Measurements from ENCODE around the gene PRAMEF17. TPM values are rescaled to one million over a fixed set of nuclear protein-coding genes. Genes with fewer than 3 reads are reported as not detected.
"Not testable (repeated sequence)": the region's sequence is repeated elsewhere in the genome, so short reads cannot be mapped to it uniquely, and the experiment has no call there.

The PRAMEF17 gene
- total RNA-seq, result not detected in 2 replicates
- polyA plus RNA-seq, result not detected in 2 replicates
- not detected in 2 replicates for polyA plus RNA-seq (2011; cell fraction: cytosol; rRNA removed)
- polyA plus RNA-seq (2011; cell fraction: nucleus; rRNA removed), result not detected in 2 replicates
- polyA plus RNA-seq (2012), result not detected in 2 replicates
- polyA minus RNA-seq, result not detected in 2 replicates
- polyA minus RNA-seq (2011; cell fraction: cytosol; rRNA and poly(A)+ RNA removed), result not detected
- polyA minus RNA-seq (2011; cell fraction: nucleus; rRNA and poly(A)+ RNA removed), result not detected in 2 replicates
- Bru-seq, nascent RNA, result not detected
- not detected for BruChase-seq, experiment 1, labeled RNA remaining after a 6-hour chase
- BruChase-seq, experiment 2, labeled RNA remaining after a 2-hour chase, result not detected
- long read RNA-seq, result 0 reads

DNA sequence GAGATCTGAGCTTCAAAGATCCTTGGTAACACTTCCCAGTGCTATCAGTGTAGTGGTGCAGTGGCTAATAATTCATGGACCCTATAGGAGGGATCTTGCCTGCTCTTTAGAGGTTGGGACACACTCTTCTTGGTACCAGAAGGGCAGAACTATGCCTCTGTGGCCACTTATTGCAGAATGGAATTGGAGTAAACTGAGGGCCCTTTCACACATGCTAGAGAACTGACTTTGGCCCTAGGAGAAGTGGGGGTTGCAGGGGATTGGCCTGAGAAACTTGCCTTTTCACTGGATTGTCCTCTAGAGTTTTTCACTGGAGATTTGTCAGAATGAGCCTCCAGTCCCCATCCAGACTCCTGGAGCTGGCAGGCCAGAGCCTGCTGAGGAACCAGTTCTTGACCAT, at the start of gene PRAMEF17:
Gene PRAMEF17 (plus strand): TSS at position 301 of the 400 bp plus-strand sequence. CDS start 26 bp downstream, at position 327.
- H4K20me1 ChIP-seq (replicated peaks; ENCODE audit: control insufficient read depth, extremely low read depth, insufficient read depth, low read length); POLR2A ChIA-PET; H3K4me3 ChIP-seq (replicated peaks in 1 of 3; ENCODE audit: insufficient read depth in 1 of 3, low read depth in 1 of 3, low read length in 3 of 3); DNase-seq (ENCODE audit: low read depth, low spot score); H3K9me3 ChIP-seq (replicated peaks; ENCODE audit: control insufficient read depth, insufficient read depth, low read length); FAIRE-seq; H3K36me3 ChIP-seq (ENCODE audit: control insufficient read depth in 2 of 2, extremely low read depth in 1 of 2, insufficient read depth in 2 of 2, low read length in 2 of 2); CTCF ChIA-PET; H3K27me3 ChIP-seq (ENCODE audit: control insufficient read depth in 2 of 2, insufficient read depth in 2 of 2, low read length in 2 of 2); H3K9me1 ChIP-seq (replicated peaks; ENCODE audit: control insufficient read depth, extremely low read depth, insufficient read depth, low read length); H2AFZ ChIP-seq (ENCODE audit: low read depth, low read length); H3K4me1 ChIP-seq (ENCODE audit: control insufficient read depth, extremely low read depth, insufficient read depth, low read length); H3K9ac ChIP-seq (replicated peaks; ENCODE audit: extremely low read depth, insufficient read depth, low read length); H3K79me2 ChIP-seq (ENCODE audit: control insufficient read depth, insufficient read depth, low read length); dilution Hi-C loops (cut with MboI; ENCODE audit: extremely low pct_ligation_motif_present, low sequenced_read_pairs); H3K27ac ChIP-seq (ENCODE audit: insufficient read depth, low read depth, low read length); BruUV-seq (replicated peaks); intact Hi-C loops (cut with micrococcal nuclease); H3K4me2 ChIP-seq (ENCODE audit: insufficient read depth, low read length): not testable (repeated sequence)

- H3K4me3 ChIP-seq (replicated peaks in 1 of 3; ENCODE audit: insufficient read depth in 1 of 3, low read depth in 1 of 3, low read length in 3 of 3); H3K9me3 ChIP-seq (replicated peaks; ENCODE audit: control insufficient read depth, insufficient read depth, low read length); H3K4me1 ChIP-seq (ENCODE audit: control insufficient read depth, extremely low read depth, insufficient read depth, low read length); H3K27me3 ChIP-seq (ENCODE audit: control insufficient read depth in 2 of 2, insufficient read depth in 2 of 2, low read length in 2 of 2); H3K36me3 ChIP-seq (ENCODE audit: control insufficient read depth in 2 of 2, extremely low read depth in 1 of 2, insufficient read depth in 2 of 2, low read length in 2 of 2); POLR2A ChIA-PET; FAIRE-seq; H4K20me1 ChIP-seq (replicated peaks; ENCODE audit: control insufficient read depth, extremely low read depth, insufficient read depth, low read length); H2AFZ ChIP-seq (ENCODE audit: low read depth, low read length); H3K9me1 ChIP-seq (replicated peaks; ENCODE audit: control insufficient read depth, extremely low read depth, insufficient read depth, low read length); DNase-seq (ENCODE audit: low read depth, low spot score); H3K4me2 ChIP-seq (ENCODE audit: insufficient read depth, low read length); CTCF ChIA-PET; H3K79me2 ChIP-seq (ENCODE audit: control insufficient read depth, insufficient read depth, low read length); BruUV-seq (replicated peaks); intact Hi-C loops (cut with micrococcal nuclease); H3K9ac ChIP-seq (replicated peaks; ENCODE audit: extremely low read depth, insufficient read depth, low read length); dilution Hi-C loops (cut with MboI; ENCODE audit: extremely low pct_ligation_motif_present, low sequenced_read_pairs); H3K27ac ChIP-seq (ENCODE audit: insufficient read depth, low read depth, low read length): not testable (repeated sequence)
Observed at GRCh38 chr1:13342496-13342895, 46.9 kb upstream of the PRAMEF17 start.

DNA sequence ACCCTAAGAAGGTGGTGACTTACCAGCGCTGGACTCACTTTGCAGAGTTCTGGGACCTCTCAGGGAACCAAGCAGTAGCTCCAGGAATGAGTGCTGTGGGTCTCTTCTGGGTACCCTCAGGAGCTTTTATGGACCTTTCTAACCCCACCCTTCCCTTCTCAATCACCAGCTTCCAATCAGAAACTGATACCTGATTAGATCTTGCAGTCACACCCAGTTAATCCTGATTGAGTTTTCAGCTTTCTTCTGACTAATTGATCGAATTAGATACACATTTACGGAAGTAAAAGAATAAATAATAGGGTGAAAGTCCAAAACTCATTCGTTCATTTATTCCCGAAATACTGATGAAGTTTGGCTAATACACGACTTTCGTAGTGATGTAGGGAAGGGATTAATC, 42.4 kb upstream of the PRAMEF17 start, which contains the start of gene PRAMEF14:
Gene PRAMEF14 (minus strand): TSS at position 101 of the 400 bp plus-strand sequence. CDS start 1,820 bp downstream, outside the sequence.
- H4K20me1 ChIP-seq (replicated peaks; ENCODE audit: control insufficient read depth, extremely low read depth, insufficient read depth, low read length); H3K9me3 ChIP-seq (replicated peaks; ENCODE audit: control insufficient read depth, insufficient read depth, low read length); H3K36me3 ChIP-seq (ENCODE audit: control insufficient read depth in 2 of 2, extremely low read depth in 1 of 2, insufficient read depth in 2 of 2, low read length in 2 of 2); H3K4me3 ChIP-seq (replicated peaks in 1 of 3; ENCODE audit: insufficient read depth in 1 of 3, low read depth in 1 of 3, low read length in 3 of 3); CTCF ChIA-PET; H3K27me3 ChIP-seq (ENCODE audit: control insufficient read depth in 2 of 2, insufficient read depth in 2 of 2, low read length in 2 of 2); intact Hi-C loops (cut with micrococcal nuclease); H2AFZ ChIP-seq (ENCODE audit: low read depth, low read length); dilution Hi-C loops (cut with MboI; ENCODE audit: extremely low pct_ligation_motif_present, low sequenced_read_pairs); FAIRE-seq; H3K27ac ChIP-seq (ENCODE audit: insufficient read depth, low read depth, low read length); H3K4me2 ChIP-seq (ENCODE audit: insufficient read depth, low read length); BruUV-seq (replicated peaks); H3K9ac ChIP-seq (replicated peaks; ENCODE audit: extremely low read depth, insufficient read depth, low read length); H3K9me1 ChIP-seq (replicated peaks; ENCODE audit: control insufficient read depth, extremely low read depth, insufficient read depth, low read length); POLR2A ChIA-PET; H3K79me2 ChIP-seq (ENCODE audit: control insufficient read depth, insufficient read depth, low read length); DNase-seq (ENCODE audit: low read depth, low spot score); H3K4me1 ChIP-seq (ENCODE audit: control insufficient read depth, extremely low read depth, insufficient read depth, low read length): not testable (repeated sequence)

- H3K9me1 ChIP-seq (replicated peaks; ENCODE audit: control insufficient read depth, extremely low read depth, insufficient read depth, low read length); intact Hi-C loops (cut with micrococcal nuclease); H3K27me3 ChIP-seq (ENCODE audit: control insufficient read depth in 2 of 2, insufficient read depth in 2 of 2, low read length in 2 of 2); POLR2A ChIA-PET; H3K9ac ChIP-seq (replicated peaks; ENCODE audit: extremely low read depth, insufficient read depth, low read length); H3K36me3 ChIP-seq (ENCODE audit: control insufficient read depth in 2 of 2, extremely low read depth in 1 of 2, insufficient read depth in 2 of 2, low read length in 2 of 2); H2AFZ ChIP-seq (ENCODE audit: low read depth, low read length); H3K4me2 ChIP-seq (ENCODE audit: insufficient read depth, low read length); H3K9me3 ChIP-seq (replicated peaks; ENCODE audit: control insufficient read depth, insufficient read depth, low read length); H3K4me3 ChIP-seq (replicated peaks in 1 of 3; ENCODE audit: insufficient read depth in 1 of 3, low read depth in 1 of 3, low read length in 3 of 3); dilution Hi-C loops (cut with MboI; ENCODE audit: extremely low pct_ligation_motif_present, low sequenced_read_pairs); H4K20me1 ChIP-seq (replicated peaks; ENCODE audit: control insufficient read depth, extremely low read depth, insufficient read depth, low read length); CTCF ChIA-PET; H3K4me1 ChIP-seq (ENCODE audit: control insufficient read depth, extremely low read depth, insufficient read depth, low read length); H3K79me2 ChIP-seq (ENCODE audit: control insufficient read depth, insufficient read depth, low read length); DNase-seq (ENCODE audit: low read depth, low spot score); H3K27ac ChIP-seq (ENCODE audit: insufficient read depth, low read depth, low read length); FAIRE-seq; BruUV-seq (replicated peaks): not testable (repeated sequence)
Observed at GRCh38 chr1:13353476-13353875, 36.0 kb upstream of the PRAMEF17 start.

Data from endothelial cell of umbilical vein (primary cell).